Measurements from ENCODE around the gene PDGFC.
"Not testable (repeated sequence)": the region's sequence is repeated elsewhere in the genome, so short reads cannot be mapped to it uniquely, and the experiment has no call there.

PDGFC gene

GRCh38 chr4:156896527-156896926 is 75.1 kb downstream of the PDGFC start:
- no peak for DNase-seq

DNA sequence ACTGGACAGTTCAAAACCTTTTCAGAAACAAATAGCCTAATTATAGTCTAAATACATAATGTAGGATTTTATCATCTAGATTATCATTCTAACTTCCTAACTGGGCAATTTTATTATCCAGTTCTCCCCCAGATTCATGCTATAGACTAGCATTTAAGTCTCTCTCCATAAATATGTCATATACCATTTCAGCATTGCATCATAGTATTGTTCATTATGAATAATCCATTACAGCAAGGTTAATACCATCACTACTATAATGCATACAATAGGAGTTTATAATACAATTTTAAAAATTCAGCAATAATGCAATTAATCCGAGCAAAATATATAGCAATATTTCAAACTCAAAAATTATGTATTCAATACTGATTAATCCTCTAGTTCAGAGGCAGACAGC is 77.4 kb downstream of the PDGFC start:
- no peak for DNase-seq

- DNase-seq = no peak
Observed at GRCh38 chr4:156892805-156893204, 78.8 kb downstream of the PDGFC start.

GRCh38 chr4:156889616-156890594 is 81.7 kb downstream of the PDGFC start:
- no peak for DNase-seq

DNA sequence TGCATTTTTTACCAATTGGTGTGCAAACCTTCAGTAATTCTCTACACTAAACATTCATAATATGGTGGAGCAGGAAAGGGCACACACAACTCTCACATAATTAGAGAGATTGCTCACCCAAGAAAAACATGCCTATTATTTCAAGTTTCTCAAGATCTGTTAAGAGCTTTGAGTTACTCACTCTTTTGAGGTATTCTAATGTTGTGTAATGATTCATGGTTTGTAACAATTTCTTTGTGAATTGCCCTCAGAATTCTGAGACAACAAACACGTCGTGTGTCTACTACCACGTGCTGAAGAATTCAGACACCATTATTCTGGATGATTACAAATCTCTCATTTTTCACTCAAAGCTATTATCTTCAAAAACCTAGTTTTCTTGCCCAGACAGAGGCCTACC is 82.8 kb downstream of the PDGFC start:
- DNase-seq = no peak

GRCh38 chr4:156886481-156886880 is 85.1 kb downstream of the PDGFC start:
- no peak for DNase-seq

DNA sequence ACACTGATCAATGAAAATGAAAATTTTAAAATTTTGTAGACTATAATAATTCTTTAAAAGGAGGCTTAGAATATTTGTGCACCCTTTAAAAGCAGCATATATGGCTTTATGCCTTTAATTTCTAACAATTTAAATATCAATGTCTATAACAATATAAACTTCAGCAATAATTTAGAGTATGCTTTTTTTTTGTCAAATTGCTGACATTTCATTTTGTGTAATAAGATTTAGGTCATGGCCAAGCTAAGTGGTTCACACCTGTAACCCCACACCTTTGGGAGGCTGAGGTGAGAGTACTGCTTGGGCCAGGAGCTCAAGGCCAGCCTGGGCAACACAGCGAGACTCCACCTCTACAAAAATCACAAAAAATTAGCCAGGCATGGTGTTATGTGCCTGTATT is 86.2 kb downstream of the PDGFC start:
- DNase-seq = no peak

GRCh38 chr4:156884183-156884582 is 87.4 kb downstream of the PDGFC start:
- no peak for DNase-seq

- no peak for DNase-seq
Observed at GRCh38 chr4:156875704-156876103, 95.9 kb downstream of the PDGFC start.

- DNase-seq = no peak
Observed at GRCh38 chr4:156875055-156875454, 96.5 kb downstream of the PDGFC start.

DNA sequence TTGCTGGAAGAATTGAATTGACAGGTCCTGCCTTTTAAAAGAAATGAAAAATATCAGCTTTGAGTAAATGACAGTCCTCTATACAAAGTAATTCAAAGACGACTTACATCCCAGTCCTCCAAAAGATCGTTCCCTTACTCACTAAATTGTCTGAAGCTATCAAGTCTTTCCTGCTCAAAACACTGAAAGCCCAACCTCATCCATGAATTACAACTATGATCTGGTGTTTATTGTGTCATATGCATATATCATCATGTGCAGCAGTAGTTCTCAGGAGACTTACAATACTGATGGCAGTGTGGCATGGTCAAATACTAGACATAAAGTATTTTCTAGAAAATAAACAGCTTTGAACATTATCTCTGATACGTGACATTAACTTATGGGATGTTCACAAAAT is 97.8 kb downstream of the PDGFC start:
- DNase-seq = no peak

GRCh38 chr4:156870861-156871260 is 100.7 kb downstream of the PDGFC start:
- DNase-seq = no peak

DNA sequence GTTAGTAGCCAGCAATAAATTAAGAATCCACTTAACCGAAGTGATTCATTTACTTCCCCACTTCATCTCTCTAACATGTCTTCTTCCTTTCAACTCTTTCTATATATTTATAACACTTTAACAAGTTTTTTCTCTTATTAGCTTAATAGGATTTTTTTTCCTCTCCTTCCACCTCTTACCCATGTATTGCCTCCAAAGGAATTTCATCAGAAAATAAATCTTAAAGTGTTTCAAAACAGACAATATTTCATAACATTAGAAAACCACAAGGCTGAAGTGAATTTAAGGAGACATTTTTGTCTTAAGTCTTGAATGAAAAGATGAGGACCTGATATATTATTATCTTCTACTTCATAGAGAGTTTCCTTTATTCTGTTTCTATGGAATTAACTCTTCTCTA is 101.5 kb downstream of the PDGFC start:
- DNase-seq = no peak

GRCh38 chr4:156866088-156866487 is 105.5 kb downstream of the PDGFC start:
- DNase-seq = not testable (repeated sequence)

DNA sequence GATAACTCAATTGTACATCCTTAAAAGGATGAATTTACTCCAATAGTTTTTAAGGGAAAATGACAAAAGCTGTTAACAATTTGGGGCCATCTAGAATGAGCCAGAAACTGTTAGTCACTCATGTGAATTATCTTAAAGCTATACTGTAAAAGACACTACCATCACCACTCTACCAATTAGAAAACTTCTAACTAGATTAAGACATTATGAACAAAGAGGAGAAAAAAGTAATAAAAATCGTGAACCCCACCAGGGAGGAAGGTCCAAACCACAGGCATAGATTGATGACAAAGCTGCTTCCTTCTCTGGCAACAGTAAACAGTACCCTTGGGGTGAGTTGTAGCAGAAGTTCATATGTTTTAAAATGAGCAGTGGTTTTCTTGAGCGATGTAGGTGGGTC is 106.1 kb downstream of the PDGFC start:
- DNase-seq = no peak

DNA sequence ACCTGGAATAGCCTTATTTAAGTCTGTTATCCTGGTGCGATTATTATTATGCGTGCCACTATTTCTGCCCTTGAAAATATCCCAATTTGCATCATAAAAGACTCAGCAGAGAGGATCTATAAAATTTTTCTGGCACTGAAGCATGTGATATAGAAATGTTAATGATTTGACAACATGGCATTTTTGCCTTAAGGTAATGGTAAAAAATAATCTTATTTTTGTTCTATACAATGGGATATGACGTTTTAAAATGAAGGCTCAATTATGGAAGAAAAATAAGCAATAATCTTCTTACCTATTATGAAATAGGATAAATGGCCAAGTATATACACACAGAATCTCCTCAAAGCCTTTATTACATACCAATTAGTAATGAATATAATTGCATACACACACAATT is 113.5 kb downstream of the PDGFC start:
- DNase-seq = peak; percentile 7

DNA sequence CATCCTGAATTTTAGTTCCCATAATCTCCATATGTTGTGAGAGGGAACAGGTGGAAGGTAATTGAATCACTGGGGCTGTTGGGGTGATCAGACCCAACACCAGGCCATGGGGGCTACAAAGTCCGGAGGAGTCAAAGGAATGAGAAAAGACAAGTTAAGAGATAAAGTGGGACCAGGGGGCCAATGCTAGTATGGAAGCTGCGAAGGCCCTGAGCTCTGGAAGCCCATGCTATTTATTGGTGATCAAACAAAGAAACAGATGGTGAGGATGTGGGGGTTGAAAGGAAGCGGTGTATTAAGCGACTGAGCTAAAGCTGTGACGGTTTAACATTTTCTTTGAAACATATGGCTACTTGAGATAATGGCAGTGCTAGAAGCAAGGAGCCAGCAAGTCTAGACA is 132.8 kb downstream of the PDGFC start:
- no peak for DNase-seq

DNA sequence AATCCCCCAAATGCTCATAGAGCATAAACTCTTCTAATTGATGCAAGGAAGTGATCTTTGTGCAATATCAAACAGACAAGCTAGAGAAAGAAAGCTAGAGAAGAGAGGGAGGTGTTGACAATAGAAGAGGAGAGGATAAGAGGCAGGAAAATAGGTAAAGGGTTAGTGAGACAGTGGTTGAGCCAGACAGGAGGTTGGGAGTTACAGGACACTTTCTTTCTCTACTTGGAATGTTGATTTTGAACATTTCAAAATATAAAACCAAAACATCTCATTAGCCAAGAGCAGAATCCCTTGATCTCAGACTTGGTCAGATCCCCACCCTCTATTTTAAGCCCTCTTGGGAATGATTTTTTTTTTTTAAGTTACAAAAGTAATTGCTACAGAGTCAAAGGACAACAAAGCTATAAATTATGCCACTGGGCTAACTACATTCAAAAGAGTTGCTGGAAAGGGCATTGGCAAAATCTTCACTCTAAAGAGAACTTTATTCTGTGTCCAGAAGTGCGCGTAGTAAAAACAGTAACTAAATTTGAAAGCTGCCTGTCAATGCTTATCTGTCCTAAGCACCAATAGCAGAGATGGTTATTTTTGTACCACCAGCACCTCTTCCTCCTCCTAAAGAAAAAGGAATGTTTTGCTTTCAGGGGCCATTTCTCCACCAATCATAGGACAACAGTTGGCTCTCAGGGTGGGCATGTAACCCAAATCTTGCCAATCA is 133.8 kb downstream of the PDGFC start:
- no peak for DNase-seq

- no peak for DNase-seq
Observed at GRCh38 chr4:156832886-156833285, 138.7 kb downstream of the PDGFC start.

DNA sequence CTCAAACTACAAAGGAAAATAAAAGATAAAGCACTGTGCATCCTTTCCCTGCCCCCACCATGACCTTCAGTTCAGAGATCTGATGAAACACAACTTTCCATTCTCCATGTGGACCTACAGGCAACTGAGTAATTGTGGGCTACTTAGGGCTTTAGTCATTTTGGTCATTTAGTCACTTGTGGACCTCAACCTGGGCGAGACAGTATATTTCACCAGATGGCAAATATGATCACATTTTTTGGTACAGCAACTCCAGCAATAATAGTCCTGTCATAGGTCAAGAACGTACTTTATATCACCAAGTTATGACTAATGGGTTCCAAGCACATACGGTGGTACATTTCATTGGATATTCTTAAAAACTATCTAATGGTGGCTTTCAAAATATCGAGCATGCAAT is 141.2 kb downstream of the PDGFC start:
- no peak for DNase-seq

DNA sequence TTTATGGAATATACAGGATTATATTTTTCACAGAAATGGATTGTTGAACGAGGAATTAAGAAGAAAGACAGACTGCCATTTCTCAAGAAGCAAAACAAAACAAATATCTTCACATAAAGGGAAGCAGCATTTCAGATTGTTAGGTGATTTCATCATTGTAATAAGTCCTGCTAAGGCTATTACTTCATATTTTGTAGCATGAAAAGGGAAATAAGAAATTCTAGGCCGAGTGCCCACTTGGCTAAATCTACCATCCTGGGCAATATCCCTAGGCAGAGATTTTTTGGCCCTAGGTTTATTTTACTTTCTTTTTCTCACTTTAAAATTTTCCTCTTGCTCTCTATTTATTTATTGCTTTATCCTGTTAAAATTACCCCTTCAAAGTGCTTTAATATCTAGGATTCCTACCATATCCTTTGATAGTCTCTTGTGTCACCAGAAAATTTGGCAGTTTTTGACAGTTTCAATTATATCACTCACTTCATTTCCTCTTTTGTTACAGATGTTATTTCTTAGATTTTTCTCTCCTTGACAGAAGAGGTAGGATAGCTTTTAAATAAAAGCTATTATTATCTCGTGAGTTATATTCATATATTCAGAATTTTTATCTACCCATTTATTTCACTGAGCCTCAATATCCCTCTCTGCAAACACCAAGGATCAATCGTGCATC is 142.3 kb downstream of the PDGFC start:
- DNase-seq = no peak

DNA sequence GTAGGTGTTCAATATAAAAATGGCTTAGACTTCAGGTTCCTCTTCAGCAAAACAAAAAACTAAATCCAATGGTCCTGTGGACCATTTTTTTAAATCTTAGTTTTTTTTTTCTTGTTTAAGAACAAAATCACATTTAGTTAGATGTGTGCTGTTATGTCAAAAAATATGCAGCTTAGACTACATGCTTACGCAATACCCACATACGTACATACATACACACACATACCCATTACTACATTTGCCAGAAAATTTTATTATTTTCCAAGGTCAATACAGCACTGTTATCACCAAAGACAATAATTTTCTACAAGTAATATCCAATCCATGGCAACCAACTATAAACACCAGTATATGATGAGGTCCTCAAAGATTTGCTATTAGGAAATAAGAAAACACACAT is 144.1 kb downstream of the PDGFC start:
- DNase-seq = no peak

GRCh38 chr4:156825074-156825473 is 146.5 kb downstream of the PDGFC start:
- DNase-seq = no peak

Data from NCI-H1105 treated with DMSO at 0.1 percent for 48 hours (cell line).